Pons (tissue), 1 donor: ENCODE results near the gene MACROD2.
"Not testable (repeated sequence)": the region's sequence is repeated elsewhere in the genome, so short reads cannot be mapped to it uniquely, and the experiment has no call there.

Source experiments
- DNase-seq: peaks from one replicate; pipeline ENCODE4 v3.0.0-alpha.2; 2016; ENCODE audit warnings: low spot score

MACROD2 gene

DNA sequence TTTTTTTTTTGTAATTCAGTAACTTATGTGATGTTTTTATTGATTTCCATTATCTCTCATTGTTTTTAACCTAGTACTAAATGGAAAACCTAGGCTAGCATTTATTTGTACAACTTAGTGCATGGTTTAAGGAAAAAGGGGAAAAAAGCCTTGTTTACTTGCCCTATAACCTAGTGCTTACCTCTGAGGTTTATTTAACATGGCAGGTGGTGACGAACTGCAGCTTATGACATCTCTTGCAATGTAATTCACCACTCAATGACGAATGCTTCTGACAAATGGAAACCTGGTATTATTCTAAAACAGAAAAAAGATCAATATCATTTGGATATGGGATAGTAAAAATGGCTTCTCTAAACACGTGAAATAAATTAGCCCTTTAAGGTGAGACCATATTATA lies 960.7 kb downstream of the MACROD2 start:
- no peak for DNase-seq

DNA sequence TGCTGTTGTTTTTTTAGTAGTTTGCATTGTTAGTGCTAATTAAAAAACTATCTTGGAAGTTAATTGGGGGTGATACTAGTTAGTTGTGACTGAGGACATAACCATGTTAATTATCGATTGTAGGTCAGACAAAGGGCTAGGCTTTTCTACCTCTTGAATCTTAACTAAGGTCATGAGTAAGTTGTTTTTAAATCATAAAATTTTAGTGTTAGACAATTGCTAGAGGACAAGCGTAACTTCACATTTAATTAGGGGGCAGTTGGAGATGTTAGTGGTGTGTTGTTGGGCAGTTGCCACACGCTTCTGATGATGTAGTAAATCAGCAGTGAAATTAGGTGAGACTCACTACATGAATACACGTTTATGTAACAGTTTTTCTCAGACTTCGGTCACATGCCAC lies 961.2 kb downstream of the MACROD2 start:
- no peak for DNase-seq

DNA sequence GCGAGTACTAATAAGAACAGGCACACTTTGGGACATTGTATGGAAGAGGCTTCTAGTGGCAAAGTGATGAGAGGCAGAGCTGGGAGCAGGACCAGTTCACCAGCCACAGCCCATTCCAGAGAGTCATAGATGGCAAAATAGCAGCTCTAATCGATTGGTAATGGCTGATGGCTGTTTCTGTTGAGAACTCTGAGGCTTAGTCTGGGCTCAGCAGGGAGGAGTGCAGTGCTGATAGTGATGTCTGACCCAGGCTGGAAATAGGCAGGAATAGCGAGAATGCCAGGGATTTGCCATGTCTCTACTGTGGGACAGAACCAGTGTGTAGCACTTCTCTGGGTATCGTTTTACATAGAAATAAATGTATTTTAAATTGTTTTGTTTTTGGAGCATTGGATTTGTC lies 962.1 kb downstream of the MACROD2 start:
- no peak for DNase-seq

DNA sequence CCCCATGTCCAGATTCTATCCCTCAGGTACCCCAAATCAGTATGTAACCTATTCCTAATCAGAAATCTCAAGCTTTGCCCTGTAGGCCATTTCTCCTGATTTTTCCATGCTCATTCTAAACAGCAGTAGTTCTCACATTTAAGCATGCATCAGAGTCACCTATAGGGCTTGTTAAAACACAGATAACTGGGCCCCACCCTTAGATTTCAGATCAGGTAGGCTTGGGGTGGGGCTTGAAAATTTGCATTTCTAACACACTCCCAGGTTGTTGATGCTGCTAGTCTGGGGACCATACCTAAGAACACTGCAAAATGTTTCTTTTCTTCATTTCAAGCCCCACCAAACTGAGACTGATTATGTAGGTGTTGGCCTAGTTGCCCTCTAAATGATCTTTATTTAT lies 963.3 kb downstream of the MACROD2 start:
- no peak for DNase-seq

DNA sequence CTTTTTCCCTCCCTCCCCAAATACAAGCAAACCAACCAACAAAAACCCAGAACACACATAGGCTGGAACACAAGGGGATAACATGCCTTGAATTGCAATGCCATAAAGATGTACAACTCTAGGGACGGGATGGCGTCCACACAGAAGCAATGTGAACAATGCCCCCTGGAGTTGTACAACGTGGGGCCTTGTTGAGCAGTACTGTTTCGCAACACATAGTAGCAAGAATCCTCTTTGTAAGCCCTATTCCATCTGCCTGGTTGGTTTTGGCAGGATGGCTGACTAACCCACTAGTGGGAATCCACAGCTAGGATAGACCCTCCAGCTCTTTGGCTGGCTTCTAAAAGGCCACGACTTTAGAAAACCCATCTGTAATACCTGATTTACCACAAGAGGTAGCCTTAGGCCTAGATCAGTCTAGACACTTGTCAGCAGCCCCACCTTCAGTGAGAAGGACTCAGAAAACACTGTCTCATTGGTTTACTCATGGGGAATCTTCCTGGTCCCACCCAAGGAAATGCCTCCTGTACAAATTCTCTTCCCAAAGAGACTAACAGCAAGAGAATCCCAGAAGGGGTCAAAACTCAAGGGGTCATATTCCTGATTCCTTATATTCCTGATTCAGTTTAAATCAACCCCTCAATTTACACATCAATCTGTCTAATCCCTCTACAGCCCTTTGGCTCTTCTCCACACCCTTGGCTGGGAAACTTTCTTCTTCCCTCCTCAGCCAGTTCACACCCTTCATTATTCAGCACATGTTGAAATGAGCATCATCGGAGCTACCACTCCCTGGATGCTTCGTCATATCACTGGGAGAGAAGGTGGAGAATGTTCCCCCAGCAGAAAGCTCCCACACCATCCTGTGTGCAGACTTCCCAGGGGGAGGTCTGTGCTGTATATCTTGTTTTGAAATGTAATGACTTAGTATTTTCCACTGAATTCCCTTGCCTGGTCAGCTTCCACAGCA lies 964.5 kb downstream of the MACROD2 start:
- DNase-seq = no peak

DNA sequence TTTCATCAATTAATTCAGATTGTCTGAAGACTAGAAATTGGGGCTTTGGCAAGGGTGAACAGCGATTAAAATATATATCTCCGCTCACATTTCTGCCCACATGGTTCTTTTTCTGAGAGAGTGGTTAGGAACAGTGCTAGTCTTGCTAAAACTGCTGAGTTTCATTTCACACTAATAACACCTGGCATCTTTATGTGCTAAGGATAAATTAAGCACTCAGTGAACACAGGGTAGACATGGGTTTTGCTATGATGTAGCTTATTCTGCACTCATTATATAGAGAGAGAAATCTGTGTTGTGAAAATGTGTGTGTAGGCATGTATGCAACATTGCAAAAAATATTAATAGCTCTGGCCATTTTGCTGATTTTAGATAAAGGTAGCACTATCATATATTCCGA lies 965.5 kb downstream of the MACROD2 start:
- no peak for DNase-seq

DNA sequence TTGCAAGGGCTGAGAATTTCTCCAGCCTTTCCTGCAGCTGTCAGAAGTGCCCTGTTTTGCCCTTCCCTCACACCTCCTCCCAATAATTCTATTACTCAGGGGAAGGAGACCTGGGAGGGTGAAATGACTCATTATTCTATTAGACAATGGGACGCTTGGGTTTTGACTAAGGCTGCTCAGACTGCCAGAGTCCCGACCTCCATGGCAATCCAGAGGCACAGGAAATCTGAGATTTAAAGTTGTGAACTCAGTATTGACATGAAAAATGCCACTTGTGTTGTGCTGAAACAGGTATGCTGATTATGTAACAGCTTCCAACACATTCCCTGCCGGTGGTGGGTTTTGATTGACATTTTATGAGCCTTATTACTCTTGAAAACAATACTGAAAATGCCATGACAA lies 967.9 kb downstream of the MACROD2 start:
- no peak for DNase-seq

DNA sequence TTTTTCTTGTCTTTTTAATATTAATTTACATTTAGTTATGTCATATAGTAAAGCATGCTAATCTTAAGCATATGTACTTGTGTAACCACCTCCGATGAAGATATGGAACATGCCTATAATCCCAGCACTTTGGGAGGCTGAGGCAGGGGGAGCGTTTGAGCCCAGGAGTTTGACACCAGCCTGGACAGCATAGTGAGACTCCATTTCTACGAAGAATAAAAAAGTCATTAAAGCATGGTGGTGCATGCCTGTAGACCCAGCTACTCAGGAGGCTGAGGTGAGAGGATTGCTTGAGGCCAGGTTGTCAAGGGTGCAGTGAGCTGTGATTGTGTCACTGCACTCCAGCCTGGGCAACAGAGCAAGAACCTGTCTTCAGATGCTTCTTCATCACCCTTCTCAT lies 970.9 kb downstream of the MACROD2 start:
- DNase-seq = no peak

DNA sequence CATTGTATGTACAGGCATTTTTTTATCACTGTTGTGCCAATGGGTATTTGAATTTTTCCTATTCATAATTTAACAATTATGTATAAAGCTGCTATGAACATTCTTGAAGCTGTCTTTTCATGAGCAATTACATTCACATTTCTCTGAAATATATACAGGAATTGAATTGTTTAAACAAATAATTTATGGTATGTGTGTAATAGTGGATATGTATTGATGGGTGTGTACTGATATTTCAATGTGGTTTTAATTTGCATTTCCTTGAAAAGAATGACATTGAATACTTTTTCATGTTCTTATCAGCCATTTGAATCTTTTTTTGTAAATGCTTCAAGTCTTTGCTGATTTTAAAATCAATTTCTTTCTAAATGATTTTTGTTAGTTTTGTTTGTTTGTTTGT lies 971.5 kb downstream of the MACROD2 start:
- no peak for DNase-seq

DNA sequence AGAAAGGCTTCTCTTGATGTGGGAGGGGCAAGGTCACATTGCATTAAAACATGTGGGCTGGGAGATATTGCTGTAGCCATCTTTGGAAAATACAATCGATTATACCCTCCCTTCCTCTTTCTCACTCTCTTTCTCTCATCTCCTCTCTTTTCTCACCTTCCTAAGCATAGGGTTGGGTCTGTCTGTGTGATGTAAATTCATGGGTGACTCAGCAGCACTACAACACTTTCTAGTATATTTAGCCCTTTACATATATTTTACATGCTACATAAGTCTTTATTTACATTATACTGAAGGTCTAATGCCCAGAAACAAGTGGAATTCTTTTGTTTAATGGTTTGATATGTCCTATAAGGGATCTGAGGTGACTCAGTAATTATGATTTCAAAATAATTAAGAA lies 976.9 kb downstream of the MACROD2 start:
- no peak for DNase-seq

DNA sequence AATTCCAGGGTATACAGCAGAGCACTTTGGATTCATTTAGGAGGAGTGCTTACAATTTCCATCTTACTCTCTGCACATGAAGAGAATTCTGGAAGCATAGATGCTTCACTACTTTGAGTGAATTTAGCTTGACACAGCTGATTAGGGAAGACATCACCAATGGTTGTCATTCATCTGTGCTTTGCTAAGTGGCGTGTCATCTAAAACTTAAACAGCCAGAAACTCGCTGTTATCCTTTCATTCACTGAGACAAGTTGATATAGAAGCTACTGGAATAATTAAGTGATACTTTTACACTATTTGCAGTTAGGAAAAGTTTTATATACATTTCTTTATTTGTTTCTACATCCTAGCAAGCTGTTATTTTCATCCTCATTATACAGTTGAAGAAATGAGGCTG lies 977.4 kb downstream of the MACROD2 start:
- no peak for DNase-seq

DNA sequence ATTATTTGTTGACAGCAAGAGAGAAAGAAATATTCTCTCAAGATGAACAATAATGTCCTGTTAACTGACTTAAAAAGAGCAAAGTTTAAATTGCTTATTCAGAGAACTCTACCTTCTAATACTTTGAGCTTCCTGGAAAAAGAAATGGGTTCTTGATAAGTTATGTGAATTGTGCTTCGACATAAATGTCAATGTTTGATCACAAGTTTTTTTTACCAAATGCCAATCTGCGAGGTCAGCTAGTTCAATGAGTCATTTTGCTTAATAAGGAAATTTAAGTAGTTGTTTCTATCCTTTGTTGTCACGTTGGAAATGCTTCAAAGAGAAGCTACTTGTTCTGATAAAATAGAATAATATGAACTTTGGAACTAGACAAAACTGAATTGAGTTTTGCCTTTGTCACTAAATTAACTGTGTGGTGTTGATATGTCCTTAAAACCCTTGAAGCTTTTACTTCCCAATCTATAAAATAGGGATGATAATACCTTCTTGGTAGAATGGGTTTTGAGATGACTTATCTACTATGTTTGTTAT lies 984.2 kb downstream of the MACROD2 start:
- DNase-seq = no peak

DNA sequence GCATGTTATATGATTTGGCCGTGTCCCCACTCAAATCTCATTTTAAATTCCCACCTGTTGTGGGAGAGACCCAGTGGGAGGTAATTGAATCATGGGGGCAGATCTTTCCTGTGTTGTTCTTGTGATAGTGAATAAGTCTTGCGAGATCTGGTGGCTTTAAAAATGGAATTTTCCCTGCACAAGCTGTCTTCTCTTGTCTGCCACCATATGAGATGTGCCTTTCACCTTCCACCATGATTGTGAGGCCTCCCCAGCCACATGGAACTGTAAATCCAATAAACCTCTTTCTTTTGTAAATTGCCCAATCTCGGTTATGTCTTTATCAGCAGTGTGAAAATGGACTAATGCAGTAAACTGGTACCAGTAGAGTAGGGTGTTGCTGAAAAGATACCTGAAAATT lies 986.2 kb downstream of the MACROD2 start:
- DNase-seq = not testable (repeated sequence)

DNA sequence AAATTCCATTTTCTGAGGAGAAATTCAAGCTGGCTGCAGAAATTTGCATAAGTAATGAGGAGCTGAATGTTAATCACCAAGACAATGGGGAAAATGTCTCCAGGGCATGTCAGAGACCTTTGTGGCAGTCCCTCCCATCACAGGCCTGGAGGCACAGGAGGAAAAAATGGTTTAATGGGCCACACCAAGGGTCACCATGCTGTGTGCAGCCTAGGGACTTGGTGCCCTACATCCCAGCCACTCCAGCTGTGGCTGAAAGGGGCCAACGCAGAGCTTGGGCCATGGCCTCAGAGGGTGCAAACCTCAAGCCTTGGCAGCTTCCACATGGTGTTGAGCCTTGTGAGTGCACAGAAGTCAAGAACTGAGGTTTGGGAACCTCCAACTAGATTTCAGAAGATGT lies 987.0 kb downstream of the MACROD2 start:
- DNase-seq = not testable (repeated sequence)

DNA sequence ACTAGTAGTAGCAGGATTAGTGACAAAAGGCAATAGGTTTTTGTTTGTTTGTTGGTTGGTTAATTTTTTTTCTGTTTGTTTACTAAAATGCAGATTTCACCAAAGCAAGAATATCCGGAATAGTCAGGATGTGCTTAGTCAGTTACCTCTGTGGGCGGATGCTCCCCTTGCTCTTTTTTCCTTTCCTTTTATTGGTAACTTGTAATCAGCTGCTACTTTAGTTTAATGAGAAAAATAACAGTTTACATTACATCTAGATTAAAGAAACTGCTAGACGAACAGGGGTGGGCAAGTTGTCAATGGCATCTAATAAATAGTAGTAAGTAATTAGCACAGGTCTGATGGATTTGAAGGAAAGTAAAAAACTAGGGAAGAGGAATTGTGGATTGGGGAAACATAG lies 989.0 kb downstream of the MACROD2 start:
- DNase-seq = no peak

DNA sequence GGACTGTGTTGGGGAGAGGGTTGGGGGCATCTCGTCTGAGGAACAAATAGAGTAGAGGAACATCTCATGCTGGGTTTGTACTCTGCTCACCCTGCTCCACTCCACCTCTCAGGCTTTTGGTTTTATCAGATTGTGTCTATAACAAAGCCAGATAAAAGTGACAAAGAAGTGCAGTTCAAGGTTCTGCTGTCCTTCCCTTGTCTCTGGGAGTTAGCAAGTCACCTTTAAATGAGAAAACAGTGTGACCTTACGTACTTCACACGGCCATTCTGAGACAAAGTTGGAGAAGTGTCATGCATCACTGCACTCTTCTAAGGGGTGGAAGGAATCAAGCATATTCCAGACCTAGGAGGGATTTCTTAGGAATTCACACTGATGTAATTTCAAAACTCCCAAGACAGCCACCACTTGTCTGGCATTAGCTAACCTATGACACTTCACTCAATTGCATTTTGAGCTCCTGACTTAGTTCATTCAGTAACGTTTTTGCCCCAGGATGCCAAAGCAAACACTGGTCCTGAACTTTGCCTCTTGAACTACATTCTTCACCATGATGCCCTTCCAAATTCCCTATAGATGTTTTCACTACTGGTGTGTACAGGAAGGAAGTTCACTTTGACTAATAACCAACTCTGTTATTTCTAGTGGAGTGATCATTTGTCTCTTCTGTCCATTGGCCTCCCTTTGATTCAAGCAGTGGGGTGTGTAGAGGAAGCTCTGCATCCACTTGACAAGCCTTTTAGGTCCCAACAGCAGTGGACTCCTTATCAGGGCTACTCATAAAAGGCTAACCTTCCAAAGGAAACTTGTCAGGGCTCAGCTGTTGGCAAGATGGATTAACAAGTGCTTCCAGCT lies 989.7 kb downstream of the MACROD2 start:
- DNase-seq = no peak

DNA sequence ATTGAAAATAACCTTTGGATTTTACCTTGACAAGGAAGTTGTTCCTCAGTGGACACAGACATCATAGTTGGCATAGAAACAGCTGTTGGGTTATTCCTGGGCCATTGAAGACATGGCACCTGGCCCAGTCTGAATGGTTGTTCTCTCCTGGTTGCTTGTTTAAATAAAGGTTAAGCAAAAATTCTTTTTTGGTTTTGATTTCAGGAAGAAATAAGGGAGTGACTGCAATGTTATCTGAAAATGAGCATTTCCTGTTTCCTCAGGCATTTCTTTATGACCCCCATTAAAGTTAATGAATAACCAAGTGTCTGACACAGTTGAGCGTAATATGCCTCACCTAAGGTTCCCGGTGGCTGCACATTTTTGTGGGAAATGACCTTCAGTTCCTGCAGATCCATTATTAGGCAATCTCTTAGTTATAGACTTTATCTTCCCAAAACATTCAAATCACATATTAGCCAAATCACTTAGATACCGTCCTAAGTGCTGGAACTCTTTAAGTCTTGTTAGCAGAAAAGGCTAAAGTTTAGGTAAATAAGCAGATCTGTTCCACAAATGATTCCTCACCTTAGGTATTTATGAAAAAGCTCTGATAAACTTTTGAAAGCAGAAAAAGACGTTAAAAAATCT lies 990.8 kb downstream of the MACROD2 start:
- DNase-seq = no peak

DNA sequence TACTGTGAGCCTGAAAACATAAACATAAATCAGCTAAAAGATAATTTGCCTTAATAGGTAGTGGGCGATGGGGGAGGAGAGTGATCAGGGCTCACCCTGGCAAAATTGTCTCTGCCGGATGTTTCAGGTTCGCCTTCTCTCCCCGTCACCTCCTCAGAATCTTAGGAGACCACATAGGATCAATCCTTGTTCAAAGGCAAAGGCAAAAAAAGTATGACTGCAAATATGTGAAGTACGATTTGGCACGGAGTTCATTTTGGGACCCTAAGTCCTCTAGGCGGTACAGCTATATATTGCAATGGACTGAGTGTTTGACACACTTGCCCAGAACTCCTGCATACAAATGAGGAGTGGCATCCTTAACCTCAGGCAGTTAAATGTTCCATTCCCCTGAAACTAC lies 991.3 kb downstream of the MACROD2 start:
- DNase-seq = no peak

DNA sequence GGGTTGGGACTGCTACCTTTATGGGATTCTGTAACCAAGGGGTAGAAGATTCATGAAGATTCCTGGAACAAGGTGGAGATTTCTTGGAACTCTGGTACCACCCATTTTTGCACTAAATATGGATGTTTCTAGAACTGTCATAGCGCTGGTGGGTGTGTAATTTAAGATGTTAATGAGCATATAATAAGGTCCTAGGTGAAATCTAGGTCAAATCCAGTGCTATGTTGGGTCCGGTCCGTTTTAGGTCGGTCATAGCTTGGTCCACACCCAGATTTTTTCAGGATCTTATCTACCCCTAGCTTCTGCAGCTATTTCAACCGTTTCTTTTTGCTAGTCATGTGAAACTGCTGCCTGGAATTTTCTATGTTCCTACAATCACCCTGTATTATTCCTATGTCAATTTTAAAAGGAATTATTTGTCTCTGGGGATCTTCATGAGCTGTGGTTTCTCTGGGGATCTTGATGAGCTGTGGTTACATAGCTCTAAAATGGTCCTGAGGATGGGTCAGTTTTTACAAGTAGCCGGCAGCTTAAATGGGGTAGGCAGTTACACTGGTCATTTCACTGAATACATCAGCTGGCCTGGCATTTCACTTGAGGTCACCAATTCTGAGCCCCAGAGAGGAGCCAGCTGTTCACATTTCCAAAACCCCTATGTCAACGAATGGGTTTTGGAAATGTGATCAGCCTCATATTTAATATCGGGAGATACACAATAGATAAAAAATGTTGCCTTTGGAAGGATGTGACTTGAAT lies 994.4 kb downstream of the MACROD2 start:
- no peak for DNase-seq

DNA sequence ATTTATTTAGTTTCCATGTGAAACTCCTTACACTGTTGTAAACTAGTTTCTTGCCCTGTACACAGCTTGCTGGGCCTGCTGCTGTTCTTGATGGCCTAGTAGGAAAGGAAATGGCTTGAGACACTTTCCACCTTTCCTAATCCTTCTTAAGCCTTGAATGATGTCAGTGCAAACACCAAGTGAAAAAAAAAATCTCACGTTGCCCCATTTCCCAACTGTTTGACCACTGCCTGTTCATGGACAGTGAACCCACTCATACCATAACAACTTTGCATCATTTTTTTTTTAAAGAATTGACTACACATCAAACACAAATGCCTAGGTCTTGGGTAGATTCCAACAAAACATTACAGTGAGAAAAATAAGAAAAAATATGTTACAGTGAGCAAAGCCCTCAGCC lies 995.7 kb downstream of the MACROD2 start:
- DNase-seq = no peak

DNA sequence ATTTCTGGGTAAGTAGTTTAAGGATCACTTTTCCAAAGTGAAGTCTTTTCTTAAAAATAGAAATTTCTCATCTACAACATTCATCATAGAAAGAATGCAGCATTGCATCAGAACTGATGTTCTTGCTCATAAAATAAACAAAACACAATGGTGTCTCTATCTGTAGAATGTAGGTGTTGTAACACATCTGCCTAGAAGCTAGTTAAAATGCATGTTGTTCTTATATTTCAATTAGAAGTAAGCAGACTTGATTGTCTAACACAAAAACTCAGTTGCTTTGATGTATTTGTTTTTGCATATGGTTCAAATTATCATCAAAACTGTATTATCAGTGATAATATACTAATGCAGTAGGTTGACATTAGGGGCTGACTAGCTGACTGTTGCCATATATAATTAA lies 996.8 kb downstream of the MACROD2 start:
- DNase-seq = no peak

DNA sequence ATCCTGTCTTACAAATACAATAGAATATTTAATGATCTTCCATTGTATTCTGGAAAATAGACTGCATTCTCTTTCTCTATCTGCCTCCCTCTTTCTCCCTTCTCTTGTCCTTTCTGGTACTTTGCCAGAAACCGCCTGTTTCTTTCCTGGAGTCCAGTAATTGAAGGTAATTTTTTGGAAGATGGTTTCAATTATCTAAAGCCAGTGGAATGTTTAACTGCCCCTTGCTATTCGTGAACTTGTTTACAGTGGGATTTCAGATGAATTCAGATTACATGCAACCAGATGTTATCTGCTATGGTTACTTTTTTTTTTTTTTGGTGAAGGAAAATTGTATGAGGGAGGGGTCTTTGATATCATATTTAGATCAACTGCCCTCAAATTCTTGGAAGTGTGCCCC lies 997.6 kb downstream of the MACROD2 start:
- no peak for DNase-seq
